KMS-11 (cell line): ENCODE data around the gene DCP2.
"Not testable (repeated sequence)": the region's sequence is repeated elsewhere in the genome, so short reads cannot be mapped to it uniquely, and the experiment has no call there.

Experiments
- H2AFZ ChIP-seq: fragments of 200-600 bp; sonication (generic); 2 replicates; pipeline ENCODE4 v1.6.1; 2016; ENCODE audit warnings: antibody characterized with exemption, mixed run types, low read depth
- H3K27ac ChIP-seq: fragments of 200-600 bp; sonication (generic); 2 replicates; pipeline ENCODE4 v1.6.1; 2016; ENCODE audit warnings: mild to moderate bottlenecking, mixed run types
- H3K27me3 ChIP-seq: fragments of 200-600 bp; sonication (generic); 2 replicates; pipeline ENCODE4 v1.6.1; 2017; ENCODE audit warnings: mild to moderate bottlenecking, low read depth, mixed run types, moderate library complexity; ENCODE audit not compliant: insufficient read depth
- H3K36me3 ChIP-seq: fragments of 200-600 bp; sonication (generic); 2 replicates; pipeline ENCODE4 v1.6.1; 2017; ENCODE audit warnings: mild to moderate bottlenecking, mixed run types; ENCODE audit not compliant: insufficient read depth
- H3K4me1 ChIP-seq: fragments of 200-600 bp; sonication (generic); 2 replicates; pipeline ENCODE4 v1.6.1; 2016; ENCODE audit warnings: mild to moderate bottlenecking, low read depth, mixed run types; ENCODE audit not compliant: poor library complexity, severe bottlenecking
- H3K4me2 ChIP-seq: fragments of 200-600 bp; sonication (generic); 2 replicates; pipeline ENCODE4 v1.7.0; 2016; ENCODE audit warnings: mild to moderate bottlenecking, mixed run types
- H3K4me3 ChIP-seq: fragments of 200-600 bp; sonication (generic); IDR thresholded peaks from 2 replicates; pipeline ENCODE4 v1.6.1; 2017; ENCODE audit warnings: low read depth, low read length, mixed read lengths; ENCODE audit not compliant: insufficient read depth
- H3K79me2 ChIP-seq: fragments of 200-600 bp; sonication (generic); 2 replicates; pipeline ENCODE4 v1.6.1; 2016; ENCODE audit warnings: low read depth, mixed run types; ENCODE audit not compliant: insufficient read depth
- H3K9ac ChIP-seq: fragments of 200-600 bp; sonication (generic); 2 replicates; pipeline ENCODE4 v1.6.1; 2016; ENCODE audit warnings: mild to moderate bottlenecking, mixed run types
- H4K20me1 ChIP-seq: fragments of 200-600 bp; sonication (generic); 2 replicates; pipeline ENCODE4 v1.6.1; 2016; ENCODE audit warnings: mild to moderate bottlenecking, mixed run types; ENCODE audit not compliant: insufficient read depth
- CTCF ChIP-seq: fragments of 200-600 bp; sonication (generic); conservative IDR thresholded peaks from 2 replicates; pipeline ENCODE4 v1.6.1; 2017; ENCODE audit warnings: low read depth, mild to moderate bottlenecking, antibody characterized with exemption, low read length, moderate library complexity, mixed read lengths

DCP2 gene

GRCh38 chr5:112957036-112957808, 19.4 kb upstream of the DCP2 start:
- Histone ChIP-seq H2AFZ (no peak overlapping the region), H3K4me2 (no peak overlapping the region), H3K4me1 (no peaks in the 10 kb centered on the region), H3K36me3 (no peaks in the 10 kb centered on the region), H3K4me3 (no peak overlapping the region), H3K27me3 (no peaks in the 10 kb centered on the region), H3K9ac (no peak overlapping the region), H3K79me2 (no peaks in the 10 kb centered on the region), H3K27ac (no peak overlapping the region), H4K20me1 (no peaks in the 10 kb centered on the region)
- TF ChIP-seq CTCF, result no peak

DNA sequence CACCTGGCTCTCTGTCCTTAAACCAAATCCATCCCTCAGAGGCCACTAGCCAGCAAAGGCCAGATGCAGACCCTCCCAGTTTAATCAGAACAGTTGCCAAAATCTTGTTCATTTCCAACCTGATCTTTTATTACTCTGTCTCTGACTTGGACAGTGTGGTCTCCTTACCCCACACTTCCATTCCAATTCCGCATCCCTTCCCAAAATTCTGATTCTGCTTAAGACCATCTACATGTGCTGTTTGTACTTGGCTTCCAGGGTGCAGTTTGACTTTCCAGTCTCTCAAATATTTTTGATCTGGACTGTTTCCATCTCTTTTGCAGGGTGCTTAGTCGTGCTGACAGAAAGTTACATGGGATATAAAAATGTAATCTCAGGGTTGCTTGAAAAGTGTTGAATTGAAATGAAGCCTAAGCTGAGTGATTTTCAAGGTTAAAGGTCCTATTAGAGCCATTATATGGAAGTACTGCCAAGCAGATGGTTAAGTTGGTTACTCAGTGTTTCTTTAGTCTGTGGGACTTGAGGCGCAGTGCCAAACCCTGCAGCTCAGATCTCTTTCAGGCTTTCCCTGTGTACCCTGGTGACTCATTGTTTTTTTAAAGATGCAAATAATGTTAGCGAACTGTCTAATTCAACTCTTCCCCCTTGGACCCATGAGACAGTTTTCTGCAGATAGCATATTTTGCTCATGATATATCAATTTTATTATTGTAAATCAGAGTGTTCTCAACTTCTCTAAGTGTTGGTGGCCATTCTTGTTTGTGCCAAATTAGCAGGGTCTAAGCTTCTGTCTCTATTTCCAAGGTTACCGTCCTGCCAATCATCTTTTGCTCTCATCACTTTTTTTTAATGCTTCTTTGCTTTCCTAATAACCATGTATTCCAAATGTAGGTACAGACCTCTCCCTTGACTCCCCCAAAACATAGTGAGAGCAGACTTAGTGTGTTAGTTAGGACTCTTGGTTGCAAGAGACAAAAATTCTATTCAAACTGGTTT, 18.2 kb upstream of the DCP2 start:
- Histone ChIP-seq H3K79me2 (no peaks in the 10 kb centered on the region), H4K20me1 (no peaks in the 10 kb centered on the region), H3K4me1 (no peaks in the 10 kb centered on the region), H3K36me3 (no peaks in the 10 kb centered on the region), H3K4me2 (no peak overlapping the region), H2AFZ (no peak overlapping the region), H3K9ac (no peak overlapping the region), H3K27me3 (no peaks in the 10 kb centered on the region), H3K4me3 (no peak overlapping the region), H3K27ac (no peak overlapping the region)
- no peak for TF ChIP-seq CTCF

- H3K4me2 ChIP-seq, H2AFZ ChIP-seq, H4K20me1 ChIP-seq, H3K4me3 ChIP-seq, H3K36me3 ChIP-seq, H3K79me2 ChIP-seq, H3K27me3 ChIP-seq, H3K4me1 ChIP-seq, H3K9ac ChIP-seq, H3K27ac ChIP-seq: not testable (repeated sequence)
These were observed 16.7 kb upstream of the DCP2 start for GRCh38 chr5:112959872-112960271.

DNA sequence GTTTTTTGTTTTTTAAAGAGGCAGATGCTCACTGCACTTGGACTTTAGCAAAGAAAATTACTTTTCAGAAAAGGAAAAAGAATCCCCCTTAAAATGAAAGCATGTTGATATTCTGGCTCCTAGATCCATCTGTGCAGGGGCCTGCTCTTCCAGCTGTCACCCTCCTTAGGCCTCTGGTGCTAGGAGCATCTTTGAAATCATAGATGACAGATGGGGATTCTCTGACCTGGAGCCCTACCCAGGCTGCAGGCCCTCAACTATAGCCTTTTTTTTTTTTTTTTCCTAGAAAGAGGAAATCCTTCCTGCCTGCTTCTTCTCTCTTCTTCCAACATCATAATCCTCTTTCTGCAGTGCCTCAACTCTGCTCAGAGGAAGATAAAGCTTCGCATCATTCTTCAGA, 16.3 kb upstream of the DCP2 start:
- no peaks in the 10 kb centered on the region for H3K79me2 ChIP-seq
- no peaks in the 10 kb centered on the region for H3K27me3 ChIP-seq
- no peak overlapping the region for H3K4me3 ChIP-seq
- no peak overlapping the region for H2AFZ ChIP-seq
- H4K20me1 ChIP-seq, result no peaks in the 10 kb centered on the region
- no peak overlapping the region for H3K27ac ChIP-seq
- H3K9ac ChIP-seq, result no peak overlapping the region
- H3K4me2 ChIP-seq, result no peak overlapping the region
- H3K36me3 ChIP-seq, result no peaks in the 10 kb centered on the region
- peaks cover 10% of the 10 kb centered on the region for H3K4me1 ChIP-seq
- TF ChIP-seq CTCF, result no peak
